Dermis blood vessel endothelial cell (primary cell): ENCODE data around the gene CEP350. TPM values are rescaled to one million over a fixed set of nuclear protein-coding genes. Genes with fewer than 3 reads are reported as not detected.

Experiments used
- DNase-seq: peaks from one replicate; pipeline ENCODE4 v3.0.0; 2010
- total RNA-seq: library from RNA; depleted of rRNA; stranded (reverse); fragments of >200 nt; gene quantifications from 2 replicates; pipeline ENCODE4 v1.2.3, GENCODE V29; 2014

Gene CEP350
- total RNA-seq, 1 donor from 2014 or later, result 64.0 TPM

GRCh38 chr1:180062452-180062971 is 107.9 kb downstream of the CEP350 start:
- no peak for DNase-seq

- DNase-seq, result no peak
Observed at GRCh38 chr1:180065408-180065807, 110.8 kb downstream of the CEP350 start.

- DNase-seq, result no peak
Observed at GRCh38 chr1:180066150-180066549, 111.5 kb downstream of the CEP350 start.

- DNase-seq, result no peak
Observed at GRCh38 chr1:180070286-180070685, 115.7 kb downstream of the CEP350 start.

- no peak for DNase-seq
Observed at GRCh38 chr1:180071759-180072158, 117.1 kb downstream of the CEP350 start.

- no peak for DNase-seq
Observed at GRCh38 chr1:180080439-180080838, 125.8 kb downstream of the CEP350 start.

GRCh38 chr1:180081474-180081873 is 126.9 kb downstream of the CEP350 start:
- DNase-seq, result no peak

- DNase-seq, result no peak
Observed at GRCh38 chr1:180083164-180083563, 128.6 kb downstream of the CEP350 start.

- DNase-seq, result no peak
Observed at GRCh38 chr1:180084867-180085266, 130.3 kb downstream of the CEP350 start.

- no peak for DNase-seq
Observed at GRCh38 chr1:180085331-180085730, 130.7 kb downstream of the CEP350 start.

- DNase-seq, result peak; percentile 15
Observed at GRCh38 chr1:180092931-180093650, 138.5 kb downstream of the CEP350 start.

GRCh38 chr1:180094705-180095295 is 140.2 kb downstream of the CEP350 start:
- no peak for DNase-seq

- no peak for DNase-seq
Observed at GRCh38 chr1:180096584-180097325, 142.1 kb downstream of the CEP350 start.

- DNase-seq, result no peak
Observed at GRCh38 chr1:180097326-180097605, 142.7 kb downstream of the CEP350 start.

- no peak for DNase-seq
Observed at GRCh38 chr1:180101411-180101810, 146.8 kb downstream of the CEP350 start.

- DNase-seq, result no peak
Observed at GRCh38 chr1:180103819-180104218, 149.2 kb downstream of the CEP350 start.

GRCh38 chr1:180112091-180112490 is 157.5 kb downstream of the CEP350 start:
- DNase-seq, result no peak

- DNase-seq, result no peak
Observed at GRCh38 chr1:180112984-180113647, 158.5 kb downstream of the CEP350 start.

- no peak for DNase-seq
Observed at GRCh38 chr1:180114396-180114945, 159.9 kb downstream of the CEP350 start.

- DNase-seq, result no peak
Observed at GRCh38 chr1:180116964-180117763, 162.6 kb downstream of the CEP350 start.

GRCh38 chr1:180117764-180118116 is 163.1 kb downstream of the CEP350 start:
- DNase-seq, result no peak

GRCh38 chr1:180119837-180120236 is 165.2 kb downstream of the CEP350 start:
- DNase-seq, result no peak
